ENCODE results near the gene CCDC80.

CCDC80 gene

GRCh38 chr3:112550859-112551258, 90.1 kb downstream of the CCDC80 start:
- peak; percentile 12 for TF ChIP-seq CTCF (conservative IDR thresholded peaks at IDR 0.05; ENCODE audit: low read depth, low read length)
- DNase-seq (ENCODE audit: low read depth): no peak
- H3K4me3 ChIP-seq (ENCODE audit: low read depth, low read length): no peak overlapping the region
